CD14-positive monocyte (primary cell): ENCODE data around the gene SPAG8. TPM values are rescaled to one million over a fixed set of nuclear protein-coding genes. Genes with fewer than 3 reads are reported as not detected.

Experiments
- DNase-seq, 3 donors: peaks; one replicate each; pipeline ENCODE4 v3.0.0-alpha.2; 2011 to 2022
- H2AFZ ChIP-seq: 2 replicates; pipeline ENCODE4 v1.6.0; 2012; ENCODE audit warnings: mild to moderate bottlenecking, low read depth, low read length, inconsistent platforms; ENCODE audit not compliant: insufficient read depth, poor library complexity, severe bottlenecking
- H3K27ac ChIP-seq, 2 donors: 1 replicate in 1 of 2; 2 replicates in 1 of 2; pipeline ENCODE4 v1.5.1; 2012 to 2013; ENCODE audit warnings: low read length in 2 of 2, control low read depth in 1 of 2, inconsistent platforms in 1 of 2, low read depth in 1 of 2, mild to moderate bottlenecking in 1 of 2
- H3K27me3 ChIP-seq, 2 donors: one replicate each; pipeline versions ENCODE4 v1.6.0 to v1.6.1; 2011 to 2013; ENCODE audit warnings: low read length in 2 of 2; ENCODE audit not compliant: control insufficient read depth in 2 of 2, insufficient read depth in 2 of 2
- H3K36me3 ChIP-seq, 2 donors: replicated peaks in 1 of 2; 1 replicate in 1 of 2; 2 replicates in 1 of 2; pipeline versions ENCODE4 v1.5.1 to v1.6.1; 2012 to 2013; ENCODE audit warnings: low read length in 2 of 2, control low read depth in 1 of 2, inconsistent platforms in 1 of 2, mild to moderate bottlenecking in 1 of 2; ENCODE audit not compliant: insufficient read depth in 2 of 2, control insufficient read depth in 1 of 2
- H3K4me1 ChIP-seq, 2 donors: 1 replicate in 1 of 2; 2 replicates in 1 of 2; pipeline versions ENCODE4 v1.5.1 to v1.6.1; 2012 to 2013; ENCODE audit warnings: low read length in 2 of 2, control low read depth in 1 of 2, inconsistent platforms in 1 of 2, mild to moderate bottlenecking in 1 of 2, moderate library complexity in 1 of 2; ENCODE audit not compliant: insufficient read depth in 2 of 2, control insufficient read depth in 1 of 2
- H3K4me2 ChIP-seq: replicated peaks from 2 replicates; pipeline ENCODE3; 2012; ENCODE audit warnings: low read length, moderate library complexity, mild to moderate bottlenecking; ENCODE audit not compliant: poor library complexity, severe bottlenecking; ENCODE audit errors: extremely low read depth
- H3K4me3 ChIP-seq, 3 experiments: fragments of 200-600 bp in 1 of 3; sonication (generic) in 1 of 3; replicated peaks in 1 of 3; 1 replicate in 2 of 3; 2 replicates in 1 of 3; pipeline ENCODE4 v1.5.1; 2011 to 2013; ENCODE audit warnings: low read length in 3 of 3, mild to moderate bottlenecking in 3 of 3, control low read depth in 2 of 3, low read depth in 2 of 3, inconsistent platforms in 1 of 3, moderate library complexity in 1 of 3
- H3K79me2 ChIP-seq: 2 replicates; pipeline ENCODE4 v1.6.0; 2012; ENCODE audit warnings: mild to moderate bottlenecking, control low read depth, inconsistent platforms, low read length, moderate library complexity; ENCODE audit not compliant: insufficient read depth
- H3K9ac ChIP-seq: 2 replicates; pipeline ENCODE4 v1.6.0; 2017; ENCODE audit warnings: low read length, mild to moderate bottlenecking; ENCODE audit not compliant: insufficient read depth, poor library complexity, severe bottlenecking
- H3K9me3 ChIP-seq, 2 donors: replicated peaks in 1 of 2; 1 replicate in 1 of 2; 2 replicates in 1 of 2; pipeline versions ENCODE4 v1.5.1 to v1.6.1; 2012 to 2013; ENCODE audit warnings: low read length in 2 of 2, control low read depth in 1 of 2; ENCODE audit not compliant: control insufficient read depth in 1 of 2, insufficient read depth in 1 of 2
- H4K20me1 ChIP-seq: 2 replicates; pipeline ENCODE4 v1.6.0; 2012; ENCODE audit warnings: mild to moderate bottlenecking, low read length, control low read depth, moderate library complexity; ENCODE audit not compliant: insufficient read depth
- H3K27ac Mint-ChIP-seq, 7 donors: one replicate each; pipeline ENCODE4 v1.8.0; 2020; ENCODE audit warnings: mild to moderate bottlenecking in 7 of 7, mixed read lengths in 7 of 7, moderate library complexity in 6 of 7, inconsistent platforms in 2 of 7
- H3K27me3 Mint-ChIP-seq, 3 donors: one replicate each; pipeline ENCODE4 v1.8.0; 2021 to 2022; ENCODE audit warnings: low read depth in 3 of 3, mild to moderate bottlenecking in 3 of 3, mixed read lengths in 3 of 3, moderate library complexity in 3 of 3, inconsistent platforms in 1 of 3
- H3K36me3 Mint-ChIP-seq, 2 donors: one replicate each; pipeline ENCODE4 v1.8.0; 2020; ENCODE audit warnings: mixed read lengths in 2 of 2, inconsistent platforms in 1 of 2, mild to moderate bottlenecking in 1 of 2
- H3K4me1 Mint-ChIP-seq: one replicate; pipeline ENCODE4 v1.8.0; 2020; ENCODE audit warnings: mild to moderate bottlenecking, mixed read lengths
- H3K4me3 Mint-ChIP-seq, 2 donors: one replicate each; pipeline ENCODE4 v1.8.0; 2020; ENCODE audit warnings: mild to moderate bottlenecking in 2 of 2, mixed read lengths in 2 of 2, moderate library complexity in 1 of 2
- H3K9me3 Mint-ChIP-seq, 7 donors: one replicate each; pipeline ENCODE4 v1.8.0; 2020 to 2022; ENCODE audit warnings: mixed read lengths in 7 of 7, mild to moderate bottlenecking in 6 of 7, moderate library complexity in 6 of 7, inconsistent platforms in 2 of 7
- CTCF ChIP-seq: fragments of 200-600 bp; IDR thresholded peaks from one replicate; pipeline ENCODE4 v1.8.0; 2022; ENCODE audit warnings: antibody characterized with exemption, mild to moderate bottlenecking
- WGBS: methylation state at CpG from one replicate; pipeline ENCODE4 v1.1.5; 2013; ENCODE audit warnings: missing lambda C conversion rate; ENCODE audit not compliant: insufficient coverage; 5-methylcytosine and 5-hydroxymethylcytosine counted together
- intact Hi-C, 2 donors: fragments of 100-400 bp; cut with micrococcal nuclease; formaldehyde crosslinking; loops; one replicate each; pipeline versions ENCODE4 v1.15.0 to v1.15.1; 2023
- polyA plus RNA-seq, 3 donors: library from polyadenylated mRNA; depleted of rRNA in 1 of 3; unstranded in 2 of 3; stranded (reverse) in 1 of 3; fragments of 300-500 nt in 2 of 3; fragments of >200 nt in 1 of 3; fragmentation: Illumina TruSeq in 2 of 3; gene quantifications; 1 replicate in 2 of 3; 2 replicates in 1 of 3; pipeline ENCODE4 v1.2.3, GENCODE V29; 2012 to 2021

The SPAG8 gene
- polyA plus RNA-seq, 3 donors, result 0.52 to 2.9 (median 0.68) TPM

GRCh38 chr9:35771534-35771933, 40.5 kb downstream of the SPAG8 start:
- no peak overlapping the region for H3K4me2 ChIP-seq
- no CpG with 5 or more reads among the region's 1 CpG for WGBS
- no peaks in the 10 kb centered on the region for H3K79me2 ChIP-seq
- no peak overlapping the region for H3K27ac Mint-ChIP-seq
- H3K9me3 Mint-ChIP-seq, result no peaks in the 10 kb centered on the region
- no peak overlapping the region for H2AFZ ChIP-seq
- no peak for TF ChIP-seq CTCF
- H3K9ac ChIP-seq, result no peak overlapping the region
- H3K9me3 ChIP-seq, result no peaks in the 10 kb centered on the region
- no peaks in the 10 kb centered on the region for H3K36me3 ChIP-seq
- no peak overlapping the region for H3K4me3 Mint-ChIP-seq
- peaks cover 0 to 2% (median 1%) of the 10 kb centered on the region in 3 donors for H3K27me3 Mint-ChIP-seq
- H3K27me3 ChIP-seq, result no peaks in the 10 kb centered on the region
- H3K4me1 ChIP-seq, result peaks cover 15 to 16% of the 10 kb centered on the region in 2 donors
- no peak for DNase-seq
- H3K4me1 Mint-ChIP-seq, result peaks cover 16% of the 10 kb centered on the region
- no peak overlapping the region for H3K27ac ChIP-seq
- H4K20me1 ChIP-seq, result no peaks in the 10 kb centered on the region
- H3K36me3 Mint-ChIP-seq, result no peaks in the 10 kb centered on the region
- intact Hi-C loops, result no loop called here
- H3K4me3 ChIP-seq, result no peak overlapping the region

GRCh38 chr9:35771075-35771433, 41.0 kb downstream of the SPAG8 start:
- Histone ChIP-seq H3K4me1 (peaks cover 11 to 12% of the 10 kb centered on the region in 2 donors), H3K4me3 (no peak overlapping the region), H3K27ac (no peak overlapping the region), H3K27me3 (no peaks in the 10 kb centered on the region), H3K36me3 (no peaks in the 10 kb centered on the region), H2AFZ (peak overlapping the region; percentile 32), H3K9ac (no peak overlapping the region), H3K9me3 (no peaks in the 10 kb centered on the region), H3K4me2 (no peak overlapping the region), H4K20me1 (no peaks in the 10 kb centered on the region), H3K79me2 (no peaks in the 10 kb centered on the region)
- Mint-ChIP-seq H3K27me3 (peaks cover 0 to 2% (median 0%) of the 10 kb centered on the region in 3 donors), H3K4me1 (peaks cover 13% of the 10 kb centered on the region), H3K4me3 (no peak overlapping the region), H3K9me3 (no peaks in the 10 kb centered on the region), H3K27ac (no peak overlapping the region), H3K36me3 (no peaks in the 10 kb centered on the region)
- intact Hi-C loops, result no loop called here
- no peak for TF ChIP-seq CTCF
- 40% methylated on average over 1 of the region's 4 CpGs for WGBS
- no peak for DNase-seq
